ENCODE data around the gene OR5AN1.
"Not testable (repeated sequence)": the region's sequence is repeated elsewhere in the genome, so short reads cannot be mapped to it uniquely, and the experiment has no call there.

The OR5AN1 gene

GRCh38 chr11:59358595-59358994, at the start of gene OR5AN1:
Gene OR5AN1 (plus strand): TSS chr11:59358895. CDS start chr11:59364459, 5,564 bp downstream.
- no peak for DNase-seq

- no peak for DNase-seq
Measured at GRCh38 chr11:59335001-59335400, 23.7 kb upstream of the OR5AN1 start.

GRCh38 chr11:59336176-59336575, 22.5 kb upstream of the OR5AN1 start:
- no peak for DNase-seq

- DNase-seq = no peak
Measured at GRCh38 chr11:59336931-59337330, 21.8 kb upstream of the OR5AN1 start.

GRCh38 chr11:59349657-59350056, 9.0 kb upstream of the OR5AN1 start:
- not testable (repeated sequence) for DNase-seq

- no peak for DNase-seq
Measured at GRCh38 chr11:59355226-59355625, 3.5 kb upstream of the OR5AN1 start.

- no peak for DNase-seq
Measured at GRCh38 chr11:59356561-59356960, 2.1 kb upstream of the OR5AN1 start.

GRCh38 chr11:59358020-59358419, 675 bp upstream of the OR5AN1 start:
- no peak for DNase-seq

- no peak for DNase-seq
Measured at GRCh38 chr11:59365232-59366018, 6.7 kb downstream of the OR5AN1 start.

GRCh38 chr11:59368238-59369022, 9.7 kb downstream of the OR5AN1 start:
- no peak for DNase-seq

GRCh38 chr11:59372324-59372723, 13.6 kb downstream of the OR5AN1 start:
- not testable (repeated sequence) for DNase-seq

- no peak for DNase-seq
Measured at GRCh38 chr11:59380263-59381059, 21.8 kb downstream of the OR5AN1 start.

- no peak for DNase-seq
Measured at GRCh38 chr11:59394186-59394585, 35.5 kb downstream of the OR5AN1 start.

- no peak for DNase-seq
Measured at GRCh38 chr11:59400461-59401261, 42.0 kb downstream of the OR5AN1 start.

GRCh38 chr11:59401262-59401552, 42.5 kb downstream of the OR5AN1 start:
- DNase-seq = no peak

GRCh38 chr11:59403546-59403945, 44.9 kb downstream of the OR5AN1 start:
- no peak for DNase-seq

GRCh38 chr11:59413646-59414045, 55.0 kb downstream of the OR5AN1 start:
- DNase-seq = no peak

GRCh38 chr11:59415111-59415510, 56.4 kb downstream of the OR5AN1 start:
- no peak for DNase-seq

GRCh38 chr11:59416613-59417012, 57.9 kb downstream of the OR5AN1 start:
- no peak for DNase-seq

- DNase-seq = no peak
Measured at GRCh38 chr11:59417023-59417422, 58.3 kb downstream of the OR5AN1 start.

GRCh38 chr11:59418156-59418555, 59.5 kb downstream of the OR5AN1 start:
- DNase-seq = no peak
